Right atrium auricular region (tissue), 2 donors: Measurements from ENCODE around the gene RHNO1. TPM values are rescaled to one million over a fixed set of nuclear protein-coding genes. Genes with fewer than 3 reads are reported as not detected.

ENCODE experiments used
- DNase-seq: peaks from one replicate; pipeline ENCODE4 v3.0.0-alpha.2; 2019; ENCODE audit warnings: low spot score
- H3K27ac ChIP-seq, 2 donors: fragments of 200-600 bp; sonication (generic); 1 replicate in 1 of 2; 2 replicates in 1 of 2; pipeline ENCODE4 v1.5.1; 2016 to 2019
- H3K27me3 ChIP-seq, 2 donors: fragments of 200-600 bp; sonication (generic); one replicate each; pipeline versions ENCODE4 v1.5.1 to v1.6.0; 2017 to 2019
- H3K36me3 ChIP-seq: fragments of 200-600 bp; sonication (generic); one replicate; pipeline ENCODE4 v1.5.1; 2016
- H3K4me1 ChIP-seq, 2 donors: fragments of 200-600 bp; sonication (generic); one replicate each; pipeline versions ENCODE4 v1.5.1 to v1.6.0; 2017 to 2019
- H3K4me3 ChIP-seq, 2 donors: fragments of 200-600 bp; sonication (generic); 1 replicate in 1 of 2; 2 replicates in 1 of 2; pipeline ENCODE4 v1.5.1; 2017 to 2019; ENCODE audit warnings: mild to moderate bottlenecking in 1 of 2, moderate library complexity in 1 of 2
- H3K9me3 ChIP-seq, 2 donors: fragments of 200-600 bp; sonication (generic); one replicate each; pipeline ENCODE4 v1.5.1; 2019
- total RNA-seq, 2 donors: library from RNA; depleted of rRNA; stranded (reverse); fragments of >200 nt; gene quantifications; one replicate each; pipeline ENCODE4 v1.1.0, GENCODE V29; 2016
- TF ChIP-seq, protein P1 (sequence below), 2 donors: fragments of 200-600 bp; sonication (generic); IDR thresholded peaks; one replicate each; pipeline ENCODE4 v1.5.1; 2019; ENCODE audit warnings: antibody characterized with exemption in 2 of 2

RHNO1 gene
- total RNA-seq, 2 donors from 2014 or later = 6.2 to 11.5 TPM

DNA sequence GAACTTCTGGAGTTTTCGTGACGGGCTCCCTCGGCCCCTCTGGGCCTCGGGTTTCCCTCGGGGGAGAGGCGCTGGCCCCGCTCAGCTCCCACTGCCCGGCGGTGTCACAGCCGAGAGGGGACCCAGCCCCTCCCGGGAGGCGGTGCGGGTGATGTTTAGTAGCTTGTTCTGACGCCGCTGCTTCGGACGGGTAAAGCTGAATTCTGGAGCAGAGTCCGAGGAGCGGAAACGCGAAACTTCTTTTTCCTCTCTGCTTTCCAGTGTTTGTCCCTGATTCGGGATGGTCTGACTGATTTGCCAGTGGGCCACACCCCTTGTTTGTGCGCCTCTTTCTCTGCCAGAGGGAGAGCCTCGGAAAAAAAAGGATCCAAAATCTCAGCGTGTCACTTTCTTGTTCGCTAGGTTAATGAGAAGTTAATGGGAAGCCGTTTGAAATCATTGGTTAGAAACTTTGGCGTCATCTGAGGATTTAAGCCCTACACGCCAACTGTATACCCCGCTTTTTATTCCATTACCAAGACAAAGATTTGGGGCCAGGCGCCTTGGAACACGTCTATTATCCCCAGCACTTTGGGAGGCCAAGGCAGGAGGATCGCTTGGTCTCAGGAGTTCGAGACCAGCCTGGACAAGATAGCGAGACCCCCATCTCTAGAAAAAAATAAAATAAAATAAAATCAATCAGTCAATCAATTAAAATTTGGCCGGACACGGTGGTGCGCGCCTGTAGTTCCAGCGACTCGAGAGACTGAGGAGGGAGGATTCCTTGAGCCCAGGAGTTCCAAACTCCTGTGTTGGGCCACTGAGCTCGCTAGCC lies 14.4 kb downstream of the RHNO1 start:
- TF ChIP-seq, protein P1, sequence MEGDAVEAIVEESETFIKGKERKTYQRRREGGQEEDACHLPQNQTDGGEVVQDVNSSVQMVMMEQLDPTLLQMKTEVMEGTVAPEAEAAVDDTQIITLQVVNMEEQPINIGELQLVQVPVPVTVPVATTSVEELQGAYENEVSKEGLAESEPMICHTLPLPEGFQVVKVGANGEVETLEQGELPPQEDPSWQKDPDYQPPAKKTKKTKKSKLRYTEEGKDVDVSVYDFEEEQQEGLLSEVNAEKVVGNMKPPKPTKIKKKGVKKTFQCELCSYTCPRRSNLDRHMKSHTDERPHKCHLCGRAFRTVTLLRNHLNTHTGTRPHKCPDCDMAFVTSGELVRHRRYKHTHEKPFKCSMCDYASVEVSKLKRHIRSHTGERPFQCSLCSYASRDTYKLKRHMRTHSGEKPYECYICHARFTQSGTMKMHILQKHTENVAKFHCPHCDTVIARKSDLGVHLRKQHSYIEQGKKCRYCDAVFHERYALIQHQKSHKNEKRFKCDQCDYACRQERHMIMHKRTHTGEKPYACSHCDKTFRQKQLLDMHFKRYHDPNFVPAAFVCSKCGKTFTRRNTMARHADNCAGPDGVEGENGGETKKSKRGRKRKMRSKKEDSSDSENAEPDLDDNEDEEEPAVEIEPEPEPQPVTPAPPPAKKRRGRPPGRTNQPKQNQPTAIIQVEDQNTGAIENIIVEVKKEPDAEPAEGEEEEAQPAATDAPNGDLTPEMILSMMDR (IDR thresholded peaks at IDR 0.05) = no peak
- Histone ChIP-seq H3K36me3 (no peaks in the 10 kb centered on the region), H3K27ac (peak overlapping the region; percentile 93 to 99), H3K27me3 (no peaks in the 10 kb centered on the region), H3K4me3 (peak overlapping the region; percentile 73 to 97), H3K9me3 (no peaks in the 10 kb centered on the region), H3K4me1 (peaks cover 0 to 39% of the 10 kb centered on the region in 2 donors)
- peak; percentile 67 for DNase-seq

DNA sequence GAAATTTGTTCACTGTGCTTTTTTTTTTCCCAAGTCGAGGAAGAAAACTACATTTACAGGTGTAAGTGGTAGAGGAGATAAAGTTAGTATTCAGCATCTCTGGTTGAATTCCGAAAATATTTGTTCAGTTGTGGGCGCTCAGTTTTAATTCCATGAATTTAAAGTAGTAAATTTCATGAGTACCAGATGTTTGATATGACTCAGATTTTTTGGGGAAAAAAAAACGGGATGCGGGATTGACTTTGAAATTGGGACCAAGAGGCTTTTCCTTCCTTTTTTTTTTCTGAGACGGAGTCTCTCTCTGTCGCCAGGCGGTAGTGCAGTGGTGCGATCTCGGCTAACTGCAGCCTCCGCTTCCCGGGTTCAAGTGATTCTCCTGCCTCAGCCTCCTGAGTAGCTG lies 15.2 kb downstream of the RHNO1 start:
- peak overlapping the region; percentile 21 to 93 for H3K27ac ChIP-seq
- TF ChIP-seq, protein P1 (IDR thresholded peaks at IDR 0.05) = no peak
- H3K36me3 ChIP-seq = no peaks in the 10 kb centered on the region
- H3K27me3 ChIP-seq = no peaks in the 10 kb centered on the region
- no peak for DNase-seq
- H3K9me3 ChIP-seq = no peaks in the 10 kb centered on the region
- peaks cover 0 to 40% of the 10 kb centered on the region in 2 donors for H3K4me1 ChIP-seq
- H3K4me3 ChIP-seq = no peak overlapping the region

DNA sequence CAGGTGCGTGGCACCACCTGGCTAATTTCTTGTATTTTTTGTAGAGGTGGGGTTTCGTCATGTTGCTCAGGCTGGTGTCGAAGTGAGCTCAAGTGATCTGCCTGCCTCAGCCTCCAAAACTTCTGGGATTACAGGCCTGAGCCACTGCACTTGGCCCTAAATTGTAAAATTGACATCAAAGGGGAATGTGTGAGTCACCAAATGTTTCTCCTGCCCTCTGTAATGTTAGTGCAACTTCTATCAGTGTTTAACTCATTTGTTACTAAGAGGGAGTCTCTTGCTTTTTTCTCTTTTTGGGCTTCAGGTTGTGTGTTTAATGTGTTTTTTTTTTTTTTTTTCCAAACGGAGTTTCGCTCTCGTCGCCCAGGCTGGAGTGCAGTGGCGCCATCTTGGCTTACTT lies 16.0 kb downstream of the RHNO1 start:
- DNase-seq = peak; percentile 69
- Histone ChIP-seq H3K4me1 (peaks cover 0 to 40% of the 10 kb centered on the region in 2 donors), H3K9me3 (no peaks in the 10 kb centered on the region), H3K27ac (peak overlapping the region in 1 of 2 donors; percentile 21), H3K4me3 (no peak overlapping the region), H3K36me3 (no peaks in the 10 kb centered on the region), H3K27me3 (no peaks in the 10 kb centered on the region)
- TF ChIP-seq, protein P1 (IDR thresholded peaks at IDR 0.05) = no peak

DNA sequence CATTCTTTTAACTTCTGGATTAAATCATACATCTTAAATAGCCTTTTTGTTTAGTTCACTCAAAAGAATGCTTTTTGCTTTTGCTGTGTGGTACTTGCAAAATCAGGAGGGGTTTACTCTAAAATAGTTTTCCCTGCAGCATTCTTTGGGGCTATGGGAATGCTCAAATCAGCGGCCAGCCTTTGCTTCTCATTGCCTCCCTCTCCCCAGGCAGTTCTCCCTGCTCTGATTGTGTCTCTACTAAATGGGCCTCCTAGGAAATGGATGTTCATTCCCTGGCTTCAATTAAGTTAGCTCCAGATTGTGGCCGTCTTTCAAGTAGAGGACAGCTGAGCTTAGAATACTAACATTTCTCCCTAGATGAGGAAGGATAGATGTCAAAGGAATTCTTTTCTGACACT lies 18.0 kb downstream of the RHNO1 start:
- Histone ChIP-seq H3K4me3 (no peak overlapping the region), H3K9me3 (no peaks in the 10 kb centered on the region), H3K27me3 (no peaks in the 10 kb centered on the region), H3K4me1 (peaks cover 0 to 37% of the 10 kb centered on the region in 2 donors), H3K27ac (peak overlapping the region in 1 of 2 donors; percentile 42), H3K36me3 (no peaks in the 10 kb centered on the region)
- TF ChIP-seq, protein P1 (IDR thresholded peaks at IDR 0.05) = no peak
- no peak for DNase-seq

DNA sequence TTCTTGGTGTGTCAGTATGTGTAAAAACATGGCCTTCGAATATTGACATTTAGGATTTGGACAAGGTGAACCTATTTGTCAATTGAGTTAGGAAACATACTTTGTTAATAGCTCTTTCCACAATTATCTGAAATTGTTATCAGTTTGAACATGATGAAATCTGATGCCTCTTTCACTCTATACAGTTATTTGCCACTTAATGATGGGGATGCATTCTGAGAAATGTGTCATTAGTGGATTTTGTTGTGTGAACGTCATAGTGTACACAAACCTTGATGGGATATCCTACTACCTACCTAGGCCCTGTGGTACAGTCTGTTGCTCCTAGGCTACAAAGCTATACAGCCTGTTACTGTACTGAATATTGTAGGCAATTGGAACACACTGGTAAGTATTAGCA lies 18.5 kb downstream of the RHNO1 start:
- Histone ChIP-seq H3K4me1 (peaks cover 0 to 33% of the 10 kb centered on the region in 2 donors), H3K27me3 (no peaks in the 10 kb centered on the region), H3K36me3 (no peaks in the 10 kb centered on the region), H3K27ac (peak overlapping the region in 1 of 2 donors; percentile 42), H3K9me3 (no peaks in the 10 kb centered on the region), H3K4me3 (no peak overlapping the region)
- DNase-seq = no peak
- TF ChIP-seq, protein P1 (IDR thresholded peaks at IDR 0.05) = no peak
